Panc1 (cell line): ENCODE data around the gene NR2E1. TPM values are rescaled to one million over a fixed set of nuclear protein-coding genes. Genes with fewer than 3 reads are reported as not detected.

Experiments
- ATAC-seq: fragments of 200-7000 bp; cut with Tn5 transposase; 2 replicates; pipeline ENCODE4 v1.9.1; 2020; ENCODE audit warnings: mild to moderate bottlenecking, moderate library complexity
- BruUV-seq: library from RNA; stranded (reverse); fragments of 400-500 nt; replicated peaks from 2 replicates; lab custom pipeline; 2021; lab: Mats Ljungman, UMichigan
- CTCF ChIA-PET: fragments of 300-600 bp; sonication (Branson Sonifier 250); formaldehyde crosslinking; loops from one replicate; lab custom pipeline; 2022; ENCODE audit warnings: antibody characterized with exemption; lab: Charles Lee
- POLR2A ChIA-PET: fragments of 300-600 bp; sonication (Branson Sonifier 250); formaldehyde crosslinking; loops from one replicate; lab custom pipeline; 2022; ENCODE audit warnings: antibody characterized with exemption; lab: Charles Lee
- DNase-seq: peaks from one replicate; pipeline ENCODE4 v3.0.0-alpha.2; 2010; ENCODE audit warnings: low read depth, low spot score
- H3K27ac ChIP-seq: 2 replicates; pipeline ENCODE4 v1.5.1; 2011; ENCODE audit warnings: mild to moderate bottlenecking, low read length, inconsistent platforms
- H3K27me3 ChIP-seq: fragments of 200-500 bp; sonication (Bioruptor generic); 2 replicates; pipeline ENCODE4 v1.6.0; 2014; ENCODE audit warnings: low read length, inconsistent platforms; ENCODE audit not compliant: control insufficient read depth, insufficient read depth
- H3K36me3 ChIP-seq: fragments of 200-500 bp; sonication (Bioruptor generic); 2 replicates; pipeline ENCODE4 v1.5.1; 2014; ENCODE audit warnings: inconsistent platforms, mild to moderate bottlenecking, low read length, moderate library complexity; ENCODE audit not compliant: control insufficient read depth, insufficient read depth
- H3K4me1 ChIP-seq: 2 replicates; pipeline ENCODE4 v1.5.1; 2011; ENCODE audit warnings: inconsistent platforms, mild to moderate bottlenecking, low read length, moderate library complexity; ENCODE audit not compliant: control insufficient read depth, insufficient read depth
- H3K4me3 ChIP-seq, 2 experiments: 2 replicates each; pipeline ENCODE4 v1.5.1; 2011 to 2012; ENCODE audit warnings: low read depth in 2 of 2, low read length in 2 of 2, mild to moderate bottlenecking in 2 of 2, inconsistent platforms in 1 of 2, moderate library complexity in 1 of 2
- H3K9me3 ChIP-seq: fragments of 200-500 bp; sonication (Bioruptor generic); 2 replicates; pipeline ENCODE4 v1.5.1; 2014; ENCODE audit warnings: low read depth, mild to moderate bottlenecking, inconsistent platforms, low read length, moderate library complexity; ENCODE audit not compliant: control insufficient read depth, insufficient read depth
- CTCF ChIP-seq: fragments of 450-650 bp; IDR thresholded peaks from 2 replicates; pipeline ENCODE4 v1.5.1; 2017; ENCODE audit warnings: mild to moderate bottlenecking
- POLR2AphosphoS5 ChIP-seq: IDR thresholded peaks from 2 replicates; pipeline ENCODE4 v1.6.1; 2012; ENCODE audit warnings: mild to moderate bottlenecking, low read depth, low read length, moderate library complexity
- REST ChIP-seq, 2 experiments: IDR thresholded peaks; 2 replicates each; pipeline ENCODE4 v1.6.1; 2011 to 2012; ENCODE audit warnings: low read depth in 2 of 2, control low read depth in 1 of 2, low read length in 1 of 2, mild to moderate bottlenecking in 1 of 2, moderate library complexity in 1 of 2; ENCODE audit not compliant: insufficient read depth in 1 of 2
- SIN3A ChIP-seq: IDR thresholded peaks from 2 replicates; pipeline ENCODE4 v1.6.1; 2012; ENCODE audit warnings: low read depth, mild to moderate bottlenecking, low read length, moderate library complexity, borderline replicate concordance; ENCODE audit not compliant: insufficient read depth
- TCF7L2 ChIP-seq: IDR thresholded peaks from 2 replicates; pipeline ENCODE4 v1.6.1; 2011; ENCODE audit warnings: mild to moderate bottlenecking, low read depth, low read length, inconsistent platforms
- in situ Hi-C: cut with HindIII; loops from 2 replicates; pipeline ENCODE4 v1.10.0; 2016; ENCODE audit warnings: low sequenced_read_pairs, low pct_unique_long_range_greater_than_20kb
- intact Hi-C: fragments of 100-400 bp; cut with micrococcal nuclease; formaldehyde crosslinking; loops from one replicate; pipeline ENCODE4 v1.10.0; 2022; ENCODE audit not compliant: unreplicated experiment
- total RNA-seq: library from RNA; stranded (reverse); gene quantifications from one replicate; pipeline ENCODE4 v1.2.1, GENCODE V29; 2021; ENCODE audit not compliant: unreplicated experiment

Gene NR2E1
- total RNA-seq, 1 experiment from 2014 or later: 0.13 TPM

- H3K27me3 ChIP-seq: no peaks in the 10 kb centered on the region
- in situ Hi-C loops: no loop called here
- H3K4me1 ChIP-seq: no peaks in the 10 kb centered on the region
- no peak for TF ChIP-seq CTCF
- no peak for TF ChIP-seq SIN3A
- TF ChIP-seq REST (IDR thresholded peaks at IDR 0.05; ENCODE audit: insufficient read depth in 1 of 2, low read depth in 2 of 2, low read length in 1 of 2): no peak
- TF ChIP-seq POLR2AphosphoS5: no peak
- TF ChIP-seq TCF7L2: no peak
- ATAC-seq (no peak), DNase-seq (no peak)
- H3K4me3 ChIP-seq: no peak overlapping the region
- no peak overlapping the region for H3K27ac ChIP-seq
- H3K36me3 ChIP-seq: no peaks in the 10 kb centered on the region; the same call in 1 of the 2 replicates
- intact Hi-C loops: loop anchor here (10.0 kb wide), 1 partner anchor 124 kb away; no protein-coding TSS in a partner anchor
- BruUV-seq: no TSS peak
- ChIA-PET POLR2A (interaction anchor here (0.7 kb wide), 1 partner anchor 121 kb away, joined by 4 read pairs; no protein-coding TSS in a partner anchor), CTCF (no interaction called here)
- H3K9me3 ChIP-seq: no peaks in the 10 kb centered on the region
Measured at GRCh38 chr6:108238322-108238721, 72.5 kb downstream of the NR2E1 start.

Other genes starting within 250 kb of the NR2E1 start
- gene SEC63, start 207.8 kb upstream of the NR2E1 start, total RNA-seq: 172 TPM
- gene OSTM1, start 91.3 kb upstream of the NR2E1 start, total RNA-seq: 277 TPM
- 223 TPM for gene SNX3, start 95.0 kb downstream of the NR2E1 start, total RNA-seq
- 12.4 TPM for gene AFG1L, start 129.0 kb downstream of the NR2E1 start, total RNA-seq